C4-2B (cell line): ENCODE measurements around the gene BUD31.
"Not testable (repeated sequence)": the region's sequence is repeated elsewhere in the genome, so short reads cannot be mapped to it uniquely, and the experiment has no call there.

Experiments
- CTCF ChIP-seq: fragments of 450-650 bp; conservative IDR thresholded peaks from 2 replicates; pipeline ENCODE4 v1.5.1; 2017; ENCODE audit warnings: mild to moderate bottlenecking
- ZFX ChIP-seq: fragments of 450-650 bp; IDR thresholded peaks from 2 replicates; pipeline ENCODE4 v1.6.1; 2017

GRCh38 chr7:99387239-99387635 lies 21.5 kb upstream of the BUD31 start:
- TF ChIP-seq CTCF, ZFX: not testable (repeated sequence)
